HUES48 (cell line): ENCODE results near the gene HSBP1L1.
A peak's percentile ranks its signal among the peaks of the same experiment; 100 is the strongest.

Experiments
- H3K27ac ChIP-seq: one replicate; pipeline ENCODE4 v1.7.0; 2013; ENCODE audit warnings: low read depth, low read length, inconsistent platforms
- H3K27me3 ChIP-seq: 2 replicates; pipeline ENCODE4 v1.6.1; 2013; ENCODE audit warnings: mild to moderate bottlenecking, low read length; ENCODE audit not compliant: control insufficient read depth, insufficient read depth
- H3K36me3 ChIP-seq: 2 replicates; pipeline ENCODE4 v1.6.1; 2013; ENCODE audit warnings: low read length; ENCODE audit not compliant: control insufficient read depth, insufficient read depth
- H3K4me1 ChIP-seq: 2 replicates; pipeline ENCODE4 v1.6.1; 2013; ENCODE audit warnings: mild to moderate bottlenecking, low read length; ENCODE audit not compliant: control insufficient read depth, insufficient read depth
- H3K4me3 ChIP-seq: 2 replicates; pipeline ENCODE4 v1.5.1; 2013; ENCODE audit warnings: mild to moderate bottlenecking, low read depth, low read length
- H3K9ac ChIP-seq: 2 replicates; pipeline ENCODE4 v1.6.1; 2013; ENCODE audit warnings: mild to moderate bottlenecking, low read depth, low read length, moderate library complexity
- H3K9me3 ChIP-seq: 2 replicates; pipeline ENCODE4 v1.6.1; 2013; ENCODE audit warnings: low read length; ENCODE audit not compliant: control insufficient read depth, insufficient read depth

Gene HSBP1L1

DNA sequence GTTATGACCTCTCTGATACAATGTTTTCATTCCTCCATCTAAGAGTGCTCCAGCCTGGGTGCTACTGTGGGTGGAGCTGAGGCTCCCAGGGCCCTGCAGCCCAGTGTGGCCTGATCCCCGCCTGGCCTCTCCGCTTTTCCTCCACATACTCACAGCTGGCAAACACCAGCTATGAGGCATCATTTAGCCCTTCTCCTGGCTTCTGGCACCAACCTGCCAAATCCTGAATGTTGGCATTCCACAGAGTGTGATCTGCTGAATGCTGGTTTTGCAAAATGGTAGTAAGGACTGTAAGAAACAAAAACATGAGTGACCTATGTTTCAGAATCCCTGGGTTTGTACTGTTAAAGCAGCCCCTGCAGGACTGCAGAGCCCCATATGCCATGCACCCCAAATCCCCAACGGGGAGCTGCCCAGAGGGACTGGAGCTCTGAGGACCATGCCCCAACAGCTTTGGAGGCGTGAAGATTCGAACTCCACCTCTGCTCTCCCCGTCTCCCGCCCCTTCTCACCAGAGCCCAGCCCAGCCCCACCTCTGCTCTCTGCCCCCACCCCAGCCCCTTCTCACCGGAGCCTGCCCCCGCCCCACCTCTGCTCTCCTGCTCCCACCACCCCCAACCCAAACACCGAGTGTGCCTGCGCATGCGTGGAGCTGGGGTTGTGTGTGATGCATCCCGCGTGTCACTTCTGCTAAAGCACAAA lies 17.2 kb upstream of the HSBP1L1 start:
- Histone ChIP-seq H3K27me3 (peaks cover 21% of the 10 kb centered on the region), H3K9me3 (no peaks in the 10 kb centered on the region), H3K9ac (no peak overlapping the region), H3K4me3 (no peak overlapping the region), H3K27ac (no peak overlapping the region), H3K4me1 (no peaks in the 10 kb centered on the region), H3K36me3 (no peaks in the 10 kb centered on the region)

DNA sequence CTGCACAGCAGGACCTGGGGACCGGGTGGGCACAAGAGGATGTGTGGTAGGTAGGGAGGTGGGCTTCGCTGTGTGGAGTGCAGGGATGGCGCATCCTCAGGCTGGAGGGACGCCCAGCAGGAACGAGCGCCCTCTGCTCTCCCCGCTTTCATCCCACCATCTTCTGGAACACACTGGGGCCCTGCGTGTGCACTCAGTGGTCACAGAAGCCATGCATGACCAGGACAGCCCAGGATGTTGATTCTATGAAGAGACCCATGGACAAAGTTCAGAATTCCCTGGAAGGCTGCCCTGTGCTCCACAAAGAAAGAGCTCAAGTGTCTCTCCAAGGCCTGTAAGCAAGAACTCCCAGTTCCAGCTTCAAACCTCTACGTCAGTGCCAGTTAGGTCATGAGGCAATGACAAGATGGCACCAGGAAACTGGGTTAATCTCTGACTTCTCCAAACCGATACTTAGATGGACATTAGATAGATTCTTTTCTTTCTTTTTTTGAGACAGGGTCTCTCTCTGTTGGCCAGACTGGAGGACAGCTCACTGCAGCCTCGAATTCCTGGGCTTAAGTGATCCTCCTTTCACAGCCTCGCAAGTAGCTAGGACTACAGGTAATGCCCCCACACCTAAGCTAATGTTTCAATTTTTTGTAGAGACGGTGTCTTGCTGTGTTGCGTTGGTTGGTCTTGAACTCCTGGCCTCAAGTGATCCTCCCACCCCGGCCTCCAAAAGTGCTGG lies 16.4 kb upstream of the HSBP1L1 start:
- Histone ChIP-seq H3K27me3 (peaks cover 29% of the 10 kb centered on the region), H3K36me3 (no peaks in the 10 kb centered on the region), H3K27ac (no peak overlapping the region), H3K4me1 (0 out of 2 replicates have a peak, but pooled peaks cover 1% of the 10 kb centered on the region), H3K9me3 (no peaks in the 10 kb centered on the region), H3K4me3 (no peak overlapping the region), H3K9ac (no peak overlapping the region)

DNA sequence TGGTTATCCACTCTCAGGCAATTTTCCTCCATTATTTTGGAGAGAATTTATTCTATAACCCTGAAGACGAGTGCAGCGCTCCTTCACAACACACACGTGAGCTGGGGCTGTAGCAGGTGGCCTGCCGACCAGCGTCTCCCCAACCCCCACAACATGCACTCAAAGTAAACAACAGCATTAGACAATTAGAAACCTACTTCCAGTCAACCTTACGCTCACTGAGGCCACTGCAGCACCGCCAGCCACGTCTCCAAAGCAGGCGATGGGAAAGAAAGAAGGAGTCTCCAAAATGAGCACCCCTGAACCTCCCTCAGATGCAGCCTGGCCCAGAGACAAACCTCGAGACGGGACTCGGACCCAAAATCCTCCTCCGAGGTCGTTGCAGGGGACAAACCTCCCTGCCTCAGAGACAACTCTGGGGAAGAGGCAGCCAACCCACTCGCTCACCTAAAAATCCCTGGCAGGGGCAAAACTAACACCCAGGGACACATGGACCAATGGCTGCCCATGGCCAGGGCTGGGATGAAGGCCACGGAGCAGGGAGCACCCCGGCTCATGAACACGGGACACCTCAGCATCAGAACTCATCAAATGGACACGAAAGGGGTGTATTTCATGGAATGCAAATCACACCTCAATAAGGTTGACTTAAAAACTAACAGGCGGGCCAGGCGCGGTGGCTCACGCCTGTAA lies 15.6 kb upstream of the HSBP1L1 start:
- Histone ChIP-seq H3K9me3 (no peaks in the 10 kb centered on the region), H3K4me1 (0 out of 2 replicates have a peak, but pooled peaks cover 4% of the 10 kb centered on the region), H3K9ac (no peak overlapping the region), H3K27ac (no peak overlapping the region), H3K36me3 (no peaks in the 10 kb centered on the region), H3K4me3 (no peak overlapping the region), H3K27me3 (peaks cover 37% of the 10 kb centered on the region)

DNA sequence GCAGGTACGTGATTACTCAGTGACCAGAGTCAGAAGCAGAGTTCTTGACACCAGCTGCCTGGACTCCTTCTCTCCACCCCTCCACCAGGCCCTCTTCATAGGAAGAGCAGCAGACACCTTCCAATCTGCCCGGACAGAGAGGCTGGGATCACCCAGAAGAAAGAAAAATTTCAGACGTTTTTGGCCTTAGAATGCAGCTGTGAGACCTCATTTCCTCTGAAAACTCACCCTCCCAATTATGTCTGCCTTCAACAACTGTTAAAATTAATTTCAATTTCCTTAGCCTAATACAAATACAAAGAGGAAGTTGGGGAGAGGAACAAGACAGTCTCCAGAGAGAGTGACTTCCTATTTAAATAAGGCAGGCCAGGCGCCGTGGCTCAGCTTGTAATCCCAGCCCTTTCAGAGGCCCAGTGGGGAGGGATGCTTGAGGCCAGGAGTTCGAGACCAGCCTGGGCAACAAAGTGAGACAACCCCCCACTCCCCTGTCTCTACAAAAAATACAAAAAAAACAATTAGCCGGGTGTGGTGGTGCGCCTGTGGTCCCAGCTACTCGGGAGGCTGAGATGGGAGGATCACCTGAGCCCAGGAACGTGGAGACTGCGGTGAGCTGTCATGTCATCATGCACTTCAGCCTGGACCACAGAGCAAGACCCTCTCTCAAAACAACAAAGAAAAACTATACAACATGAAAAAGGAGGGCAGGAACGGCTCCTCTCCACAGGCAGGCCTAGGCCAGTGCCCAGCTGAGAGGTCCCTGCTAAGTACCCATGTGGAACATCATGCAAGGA lies 14.6 kb upstream of the HSBP1L1 start:
- Histone ChIP-seq H3K27me3 (peaks cover 47% of the 10 kb centered on the region), H3K4me3 (peak overlapping the region; percentile 65), H3K36me3 (no peaks in the 10 kb centered on the region), H3K9ac (no peak overlapping the region), H3K27ac (no peak overlapping the region), H3K4me1 (peaks cover 7% of the 10 kb centered on the region), H3K9me3 (no peaks in the 10 kb centered on the region)

DNA sequence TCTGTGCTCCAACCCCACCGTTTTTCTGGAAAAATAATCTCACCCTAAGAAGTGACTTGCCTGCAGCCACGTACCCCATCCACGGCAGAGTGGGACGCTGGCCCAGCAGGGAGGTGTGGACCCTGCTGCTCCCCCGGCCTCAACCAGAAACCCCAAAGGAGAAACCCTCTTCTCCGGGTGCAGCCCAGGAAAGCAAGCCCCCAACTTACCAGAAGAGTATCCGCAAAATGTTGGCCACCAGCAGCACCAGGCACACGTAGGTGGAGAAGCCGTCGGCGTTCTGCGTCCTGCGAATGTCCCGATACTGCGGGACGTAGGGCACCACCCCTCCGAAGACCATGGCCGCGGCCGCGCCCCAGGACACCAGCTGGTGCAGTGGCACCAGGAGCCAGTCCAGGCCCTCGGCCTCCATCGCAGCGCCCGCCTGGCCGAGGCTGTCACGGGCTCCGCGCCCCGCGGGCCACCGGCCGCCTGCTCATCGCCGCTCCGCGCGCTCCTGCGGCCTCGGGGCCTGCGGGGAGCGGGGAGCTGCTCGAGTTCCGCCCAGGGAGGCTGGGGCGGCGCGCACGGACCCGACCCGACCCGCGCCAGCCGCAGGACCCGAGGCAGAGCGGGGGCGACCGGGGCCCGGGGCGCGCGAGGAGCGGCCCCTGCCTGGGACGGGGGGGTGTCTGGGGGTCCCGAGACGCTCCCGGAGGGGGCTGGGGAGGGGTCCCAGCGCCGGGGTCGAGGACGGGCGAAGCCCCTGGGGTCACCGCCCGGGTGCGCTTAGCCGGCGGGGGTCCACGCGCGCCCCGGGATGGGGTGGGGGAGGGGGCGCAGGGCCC lies 13.7 kb upstream of the HSBP1L1 start:
- H3K9me3 ChIP-seq = no peaks in the 10 kb centered on the region
- H3K4me3 ChIP-seq = peak overlapping the region; percentile 65
- H3K36me3 ChIP-seq = no peaks in the 10 kb centered on the region
- H3K9ac ChIP-seq = no peak overlapping the region
- H3K4me1 ChIP-seq = peaks cover 9% of the 10 kb centered on the region
- H3K27ac ChIP-seq = no peak overlapping the region
- H3K27me3 ChIP-seq = peaks cover 55% of the 10 kb centered on the region

DNA sequence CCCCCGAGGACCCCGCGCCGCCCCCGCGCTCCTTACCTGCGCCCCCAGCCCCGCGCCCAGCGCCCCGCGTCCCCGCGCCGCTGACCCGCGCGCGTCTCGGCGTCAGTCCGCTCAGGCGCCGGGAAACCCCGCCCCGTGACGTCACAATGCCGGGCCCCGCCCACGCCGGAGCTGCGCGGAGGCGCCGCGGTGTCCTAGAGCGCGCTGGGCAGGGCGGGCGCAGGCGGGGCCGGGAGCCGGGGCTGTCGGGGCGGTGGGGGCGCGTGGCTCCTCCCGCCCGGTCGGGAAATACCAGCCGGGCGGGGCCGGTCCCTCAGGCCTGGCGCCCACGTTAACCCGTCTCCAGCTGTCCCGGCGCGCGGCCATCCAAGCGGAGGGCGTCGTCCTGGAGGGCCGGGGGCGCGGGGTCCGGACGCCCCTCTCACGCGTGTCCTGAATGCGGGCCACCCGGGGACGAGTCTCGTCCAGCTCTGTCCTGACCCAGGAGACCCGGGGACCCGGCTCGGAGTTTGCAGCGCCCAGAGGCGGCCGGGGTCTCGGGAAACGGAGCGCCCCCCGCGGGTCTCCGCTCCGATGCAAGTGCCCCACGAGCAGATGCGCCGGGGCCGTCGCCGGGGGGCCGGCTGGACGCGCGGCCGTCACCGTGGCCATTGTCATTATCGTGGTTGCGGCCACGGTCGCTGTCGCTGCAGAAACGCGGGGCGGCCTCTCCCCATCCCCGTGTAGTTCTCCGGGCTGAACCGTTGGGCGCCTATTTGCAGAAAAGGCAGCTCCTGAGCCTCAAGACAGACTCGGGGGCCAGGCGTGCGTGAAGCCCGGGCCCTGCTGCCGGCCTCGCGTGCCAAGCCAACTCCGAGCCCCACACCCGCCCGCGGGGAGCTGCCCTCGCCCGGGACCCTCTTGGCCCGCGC lies 12.6 kb upstream of the HSBP1L1 start, which contains the start of gene SLC66A2:
TSS of gene SLC66A2 (minus strand) at position 109 of the 911 bp plus-strand sequence. CDS start 727 bp downstream, outside the sequence.
- Histone ChIP-seq H3K4me1 (peaks cover 9% of the 10 kb centered on the region), H3K9me3 (no peaks in the 10 kb centered on the region), H3K27me3 (peaks cover 64% of the 10 kb centered on the region), H3K27ac (no peak within 1 kb of the TSS), H3K9ac (no peak within 1 kb of the TSS), H3K4me3 (peak within 1 kb of the TSS; percentile 65), H3K36me3 (no peaks in the 10 kb centered on the region)

DNA sequence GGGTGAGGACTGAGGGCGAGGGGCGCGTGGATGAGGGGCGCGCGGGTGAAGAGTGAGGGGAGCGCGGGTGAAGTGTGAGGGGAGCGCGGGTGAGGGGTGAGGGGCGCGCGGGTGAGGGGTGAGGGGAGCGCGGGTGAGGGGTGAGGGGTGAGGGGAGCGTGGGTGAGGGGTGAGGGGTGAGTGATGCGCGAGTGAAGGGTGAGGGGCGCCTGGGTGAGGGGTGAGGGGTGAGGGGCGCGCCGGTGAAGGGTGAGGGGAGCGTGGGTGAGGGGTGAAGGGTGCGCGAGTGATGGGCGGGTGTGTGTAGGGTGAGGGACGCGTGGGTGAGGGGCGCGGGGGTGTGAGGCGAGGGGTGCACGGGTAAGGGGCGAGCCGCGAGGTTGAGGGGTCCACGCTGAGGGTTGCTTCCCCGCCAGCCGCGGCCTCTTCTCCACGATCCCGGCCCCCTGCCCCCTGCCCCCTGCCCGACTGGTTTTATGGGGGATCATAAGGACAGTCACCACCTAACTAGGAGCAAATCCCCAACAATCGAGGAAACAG lies 11.9 kb upstream of the HSBP1L1 start:
- H3K36me3 ChIP-seq = no peaks in the 10 kb centered on the region
- H3K27me3 ChIP-seq = peaks cover 64% of the 10 kb centered on the region
- H3K27ac ChIP-seq = no peak overlapping the region
- no peaks in the 10 kb centered on the region for H3K9me3 ChIP-seq
- H3K9ac ChIP-seq = no peak overlapping the region
- peaks cover 9% of the 10 kb centered on the region for H3K4me1 ChIP-seq
- H3K4me3 ChIP-seq = peak overlapping the region; percentile 64

DNA sequence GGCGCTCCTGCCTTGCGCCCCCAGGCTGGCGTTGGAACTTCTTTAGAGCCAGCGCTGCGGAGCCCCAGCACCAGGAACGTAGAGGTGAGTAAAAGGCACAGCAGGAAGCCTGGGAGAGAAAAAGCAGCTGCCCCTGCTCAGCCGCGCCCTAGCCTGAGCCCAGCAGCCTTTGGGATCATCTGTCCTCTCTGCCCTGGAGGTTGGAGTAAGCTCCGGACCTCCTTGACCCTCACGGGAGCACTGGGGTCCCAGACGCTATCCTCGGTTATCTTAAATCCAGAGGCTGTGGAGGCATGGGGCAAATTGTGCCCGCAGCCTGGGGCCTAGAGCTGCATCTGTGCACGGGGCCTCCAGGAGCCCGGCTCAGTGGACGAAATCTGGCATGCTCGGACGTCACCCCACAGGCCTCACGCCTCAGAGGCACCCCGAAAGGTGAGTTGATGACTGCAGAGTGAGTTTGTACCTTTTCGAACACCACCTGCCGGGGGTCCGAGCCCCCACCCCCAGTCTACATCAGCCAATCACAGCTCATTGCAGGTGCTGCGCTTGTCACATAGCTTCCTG lies 11.4 kb upstream of the HSBP1L1 start:
- peaks cover 64% of the 10 kb centered on the region for H3K27me3 ChIP-seq
- H3K9me3 ChIP-seq = no peaks in the 10 kb centered on the region
- H3K36me3 ChIP-seq = no peaks in the 10 kb centered on the region
- peak overlapping the region; percentile 46 for H3K4me3 ChIP-seq
- peaks cover 9% of the 10 kb centered on the region for H3K4me1 ChIP-seq
- H3K27ac ChIP-seq = no peak overlapping the region
- no peak overlapping the region for H3K9ac ChIP-seq

DNA sequence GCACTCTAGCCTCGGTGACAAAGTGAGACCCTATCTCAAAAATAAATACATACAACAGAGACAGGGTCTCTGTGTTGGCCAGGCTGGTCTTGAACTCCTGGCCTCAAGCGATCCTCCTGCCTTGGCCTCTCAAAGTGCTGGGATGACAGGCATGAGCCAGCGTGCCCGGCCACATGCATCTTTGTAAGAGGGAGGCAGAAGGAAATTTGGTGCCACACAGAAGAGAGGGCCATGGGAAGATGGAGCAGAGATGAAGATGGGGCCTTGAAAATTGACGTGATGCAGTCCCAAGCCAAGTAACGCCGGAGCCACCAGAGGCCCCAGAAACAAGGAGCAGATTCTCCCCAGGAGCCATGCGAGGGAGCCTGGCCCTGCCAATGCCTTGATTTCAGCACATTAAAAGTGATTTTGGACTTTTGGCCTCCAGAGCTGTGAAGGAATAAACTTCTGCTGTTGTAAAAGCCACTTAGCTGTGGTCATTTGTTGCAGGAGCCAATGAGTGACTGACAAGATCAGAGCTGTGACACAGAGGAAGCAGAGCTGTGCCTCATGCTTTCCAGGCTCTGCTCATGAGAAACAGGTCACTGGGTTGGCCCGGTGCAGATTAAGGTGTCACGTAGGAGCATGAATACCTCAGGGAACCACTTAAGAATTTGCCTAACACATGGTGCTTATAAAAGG lies 10.3 kb upstream of the HSBP1L1 start:
- Histone ChIP-seq H3K4me3 (no peak overlapping the region), H3K9ac (no peak overlapping the region), H3K4me1 (peaks cover 9% of the 10 kb centered on the region), H3K9me3 (no peaks in the 10 kb centered on the region), H3K36me3 (no peaks in the 10 kb centered on the region), H3K27ac (no peak overlapping the region), H3K27me3 (peaks cover 74% of the 10 kb centered on the region)
